B cell (primary cell): ENCODE results near the gene IGSF9B.

Experiments used
- CTCF ChIP-seq: fragments of 200-600 bp; IDR thresholded peaks from one replicate; pipeline ENCODE4 v1.8.0; 2022; ENCODE audit warnings: antibody characterized with exemption, mild to moderate bottlenecking
- EZH2 ChIP-seq: IDR thresholded peaks from 2 replicates; pipeline ENCODE4 v1.6.1; 2012; ENCODE audit warnings: borderline replicate concordance, low read depth, mild to moderate bottlenecking, moderate library complexity, low read length; ENCODE audit not compliant: insufficient read depth, poor library complexity, severe bottlenecking

- no peak for TF ChIP-seq CTCF
- no peak for TF ChIP-seq EZH2
Measured at GRCh38 chr11:133872160-133872559, 84.6 kb downstream of the IGSF9B start.
